Right atrium auricular region (tissue), 2 donors: Measurements from ENCODE around the gene MARK3. TPM values are rescaled to one million over a fixed set of nuclear protein-coding genes. Genes with fewer than 3 reads are reported as not detected.

ENCODE experiments used
- total RNA-seq, 2 donors: library from RNA; depleted of rRNA; stranded (reverse); fragments of >200 nt; gene quantifications; one replicate each; pipeline ENCODE4 v1.1.0, GENCODE V29; 2016

Gene MARK3
- total RNA-seq, 2 donors from 2014 or later = 71.7 to 74.2 TPM

Other genes starting within 250 kb of the MARK3 start
- gene EIF5, start 51.2 kb upstream of the MARK3 start, total RNA-seq = 100 to 1,000 TPM; 175 to 205 TPM
- 100 to 1,000 TPM; 546 to 707 TPM for gene CKB, start 137.4 kb downstream of the MARK3 start, total RNA-seq
- gene TRMT61A, start 143.8 kb downstream of the MARK3 start, total RNA-seq = 1 to 10 TPM; 4.4 to 7.4 TPM
- gene BAG5, start 177.2 kb downstream of the MARK3 start, total RNA-seq = 10 to 100 TPM; 16.1 to 17.7 TPM
- gene COA8, start 177.5 kb downstream of the MARK3 start, total RNA-seq = 10 to 100 TPM; 21.3 to 53.2 TPM
- gene KLC1, start 243.8 kb downstream of the MARK3 start, total RNA-seq = 100 to 1,000 TPM; 185 to 201 TPM